Measurements from ENCODE around the gene BNIP2. TPM values are rescaled to one million over a fixed set of nuclear protein-coding genes. Genes with fewer than 3 reads are reported as not detected.
A peak's percentile ranks its signal among the peaks of the same experiment; 100 is the strongest.
"Not testable (repeated sequence)": the region's sequence is repeated elsewhere in the genome, so short reads cannot be mapped to it uniquely, and the experiment has no call there.

BNIP2 gene
- total RNA-seq, 1 experiment from 2014 or later: 58.1 TPM

GRCh38 chr15:59642351-59642750 lies 46.8 kb downstream of the BNIP2 start:
- H3K9me3 ChIP-seq (ENCODE audit: low read depth, low read length, poor library complexity, severe bottlenecking): no peaks in the 10 kb centered on the region
- peaks cover 16% of the 10 kb centered on the region for H3K36me3 ChIP-seq (ENCODE audit: insufficient read depth, low read length, poor library complexity, severe bottlenecking)
- intact Hi-C loops (cut with micrococcal nuclease; ENCODE audit: unreplicated experiment): no loop called here
- TF ChIP-seq, protein P1, sequence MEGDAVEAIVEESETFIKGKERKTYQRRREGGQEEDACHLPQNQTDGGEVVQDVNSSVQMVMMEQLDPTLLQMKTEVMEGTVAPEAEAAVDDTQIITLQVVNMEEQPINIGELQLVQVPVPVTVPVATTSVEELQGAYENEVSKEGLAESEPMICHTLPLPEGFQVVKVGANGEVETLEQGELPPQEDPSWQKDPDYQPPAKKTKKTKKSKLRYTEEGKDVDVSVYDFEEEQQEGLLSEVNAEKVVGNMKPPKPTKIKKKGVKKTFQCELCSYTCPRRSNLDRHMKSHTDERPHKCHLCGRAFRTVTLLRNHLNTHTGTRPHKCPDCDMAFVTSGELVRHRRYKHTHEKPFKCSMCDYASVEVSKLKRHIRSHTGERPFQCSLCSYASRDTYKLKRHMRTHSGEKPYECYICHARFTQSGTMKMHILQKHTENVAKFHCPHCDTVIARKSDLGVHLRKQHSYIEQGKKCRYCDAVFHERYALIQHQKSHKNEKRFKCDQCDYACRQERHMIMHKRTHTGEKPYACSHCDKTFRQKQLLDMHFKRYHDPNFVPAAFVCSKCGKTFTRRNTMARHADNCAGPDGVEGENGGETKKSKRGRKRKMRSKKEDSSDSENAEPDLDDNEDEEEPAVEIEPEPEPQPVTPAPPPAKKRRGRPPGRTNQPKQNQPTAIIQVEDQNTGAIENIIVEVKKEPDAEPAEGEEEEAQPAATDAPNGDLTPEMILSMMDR (conservative IDR thresholded peaks at IDR 0.05; ENCODE audit: low read depth, low read length): peak; percentile 34; the same call in 1 of the 2 replicates
- TF ChIP-seq EZH2 (IDR thresholded peaks at IDR 0.05; ENCODE audit: borderline replicate concordance, low read depth, low read length, poor library complexity, severe bottlenecking): no peak
- no peak overlapping the region for H3K27ac ChIP-seq (ENCODE audit: low read depth, low read length, poor library complexity, severe bottlenecking)
- no peak overlapping the region for H3K4me3 ChIP-seq (ENCODE audit: low read depth, low read length, poor library complexity, severe bottlenecking)
- ChIA-PET POLR2A (ENCODE audit: low non-redundant PET) (no interaction called here), CTCF (no interaction called here)
- H3K27me3 ChIP-seq (replicated peaks; ENCODE audit: insufficient read depth, low read depth, low read length, poor library complexity): no peaks in the 10 kb centered on the region
- no peaks in the 10 kb centered on the region for H3K4me1 ChIP-seq (ENCODE audit: insufficient read depth, low read length, poor library complexity, severe bottlenecking)
- BruUV-seq (replicated peaks): no TSS peak
- no peak for DNase-seq (ENCODE audit: low spot score)

- H3K27me3 ChIP-seq (replicated peaks; ENCODE audit: insufficient read depth, low read depth, low read length, poor library complexity); POLR2A ChIA-PET (ENCODE audit: low non-redundant PET); H3K4me1 ChIP-seq (ENCODE audit: insufficient read depth, low read length, poor library complexity, severe bottlenecking); H3K9me3 ChIP-seq (ENCODE audit: low read depth, low read length, poor library complexity, severe bottlenecking); BruUV-seq (replicated peaks); DNase-seq (ENCODE audit: low spot score); intact Hi-C loops (cut with micrococcal nuclease; ENCODE audit: unreplicated experiment); H3K4me3 ChIP-seq (ENCODE audit: low read depth, low read length, poor library complexity, severe bottlenecking); H3K27ac ChIP-seq (ENCODE audit: low read depth, low read length, poor library complexity, severe bottlenecking): not testable (repeated sequence)
- H3K36me3 ChIP-seq (ENCODE audit: insufficient read depth, low read length, poor library complexity, severe bottlenecking): peaks cover 13% of the 10 kb centered on the region
- CTCF ChIA-PET: interaction anchor here (0.6 kb wide), 1 partner anchor 9 kb away, joined by 5 read pairs; no protein-coding TSS in a partner anchor
These were observed 51.6 kb downstream of the BNIP2 start for GRCh38 chr15:59637507-59637906.

DNA sequence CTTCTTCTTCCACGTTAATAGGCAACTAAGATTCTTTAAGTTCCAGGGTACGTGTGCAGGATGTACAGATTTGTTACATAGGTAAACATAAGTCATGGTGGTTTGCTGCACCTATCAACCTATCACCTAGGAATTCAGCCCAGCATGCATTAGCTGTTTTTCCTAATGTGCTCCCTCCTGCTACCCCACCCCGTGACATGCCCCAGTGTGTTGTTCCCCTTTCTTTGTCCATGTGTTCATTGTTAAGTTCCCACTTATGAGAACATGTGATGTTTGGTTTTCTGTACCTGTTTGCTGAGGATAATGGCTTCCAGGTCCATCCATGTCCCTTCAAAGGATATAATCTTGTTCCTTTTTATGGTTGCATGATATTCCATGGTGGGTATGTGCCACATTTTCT lies 52.9 kb downstream of the BNIP2 start:
- TSS peak; percentile 6 for BruUV-seq (replicated peaks)
- Histone ChIP-seq H3K27ac (ENCODE audit: low read depth, low read length, poor library complexity, severe bottlenecking) (no peak overlapping the region), H3K4me3 (ENCODE audit: low read depth, low read length, poor library complexity, severe bottlenecking) (no peak overlapping the region), H3K27me3 (replicated peaks; ENCODE audit: insufficient read depth, low read depth, low read length, poor library complexity) (no peaks in the 10 kb centered on the region), H3K4me1 (ENCODE audit: insufficient read depth, low read length, poor library complexity, severe bottlenecking) (no peaks in the 10 kb centered on the region), H3K36me3 (ENCODE audit: insufficient read depth, low read length, poor library complexity, severe bottlenecking) (peaks cover 13% of the 10 kb centered on the region), H3K9me3 (ENCODE audit: low read depth, low read length, poor library complexity, severe bottlenecking) (no peaks in the 10 kb centered on the region)
- DNase-seq (ENCODE audit: low spot score): no peak
- intact Hi-C loops (cut with micrococcal nuclease; ENCODE audit: unreplicated experiment): no loop called here
- POLR2A ChIA-PET (ENCODE audit: low non-redundant PET): no interaction called here
- CTCF ChIA-PET: no interaction called here
- no peak for TF ChIP-seq EZH2 (IDR thresholded peaks at IDR 0.05; ENCODE audit: borderline replicate concordance, low read depth, low read length, poor library complexity, severe bottlenecking)
- TF ChIP-seq, protein P1 (conservative IDR thresholded peaks at IDR 0.05; ENCODE audit: low read depth, low read length): no peak

- CTCF ChIA-PET: interaction anchor here (0.9 kb wide), 1 partner anchor 100 kb away, joined by 3 read pairs; no protein-coding TSS in a partner anchor
- H3K4me3 ChIP-seq (ENCODE audit: low read depth, low read length, poor library complexity, severe bottlenecking): no peak overlapping the region
- no peaks in the 10 kb centered on the region for H3K4me1 ChIP-seq (ENCODE audit: insufficient read depth, low read length, poor library complexity, severe bottlenecking)
- peak; percentile 17 for DNase-seq (ENCODE audit: low spot score)
- no peaks in the 10 kb centered on the region for H3K36me3 ChIP-seq (ENCODE audit: insufficient read depth, low read length, poor library complexity, severe bottlenecking)
- H3K27ac ChIP-seq (ENCODE audit: low read depth, low read length, poor library complexity, severe bottlenecking): no peak overlapping the region
- no TSS peak for BruUV-seq (replicated peaks)
- no peak for TF ChIP-seq EZH2 (IDR thresholded peaks at IDR 0.05; ENCODE audit: borderline replicate concordance, low read depth, low read length, poor library complexity, severe bottlenecking)
- TF ChIP-seq, protein P1 (conservative IDR thresholded peaks at IDR 0.05; ENCODE audit: low read depth, low read length): peak; percentile 41
- H3K9me3 ChIP-seq (ENCODE audit: low read depth, low read length, poor library complexity, severe bottlenecking): no peaks in the 10 kb centered on the region
- H3K27me3 ChIP-seq (replicated peaks; ENCODE audit: insufficient read depth, low read depth, low read length, poor library complexity): no peaks in the 10 kb centered on the region
- POLR2A ChIA-PET (ENCODE audit: low non-redundant PET): no interaction called here
- intact Hi-C loops (cut with micrococcal nuclease; ENCODE audit: unreplicated experiment): no loop called here
These were observed 56.4 kb downstream of the BNIP2 start for GRCh38 chr15:59632714-59633113.

Data from A673 (cell line).